HG02588 (cell line): Measurements from ENCODE around the gene HECTD2.
"Not testable (repeated sequence)": the region's sequence is repeated elsewhere in the genome, so short reads cannot be mapped to it uniquely, and the experiment has no call there.

Experiments
- ATAC-seq: cut with Tn5 transposase; IDR thresholded peaks from one replicate; pipeline ENCODE4 v1.9.1; 2021; ENCODE audit warnings: mild to moderate bottlenecking, moderate library complexity; ENCODE audit not compliant: unreplicated experiment

The HECTD2 gene

GRCh38 chr10:91412354-91413087, 2.4 kb downstream of the HECTD2 start:
- ATAC-seq: no peak

GRCh38 chr10:91415816-91416215, 5.7 kb downstream of the HECTD2 start:
- ATAC-seq: no peak

- ATAC-seq: no peak
Measured at GRCh38 chr10:91416339-91416855, 6.3 kb downstream of the HECTD2 start.

GRCh38 chr10:91418416-91418815, 8.3 kb downstream of the HECTD2 start:
- no peak for ATAC-seq

GRCh38 chr10:91420868-91421267, 10.7 kb downstream of the HECTD2 start:
- no peak for ATAC-seq

GRCh38 chr10:91422915-91423314, 12.8 kb downstream of the HECTD2 start:
- ATAC-seq: no peak

GRCh38 chr10:91424016-91424415, 13.9 kb downstream of the HECTD2 start:
- no peak for ATAC-seq

- no peak for ATAC-seq
Measured at GRCh38 chr10:91432175-91432574, 22.0 kb downstream of the HECTD2 start.

- ATAC-seq: no peak
Measured at GRCh38 chr10:91433620-91434019, 23.5 kb downstream of the HECTD2 start.

- ATAC-seq: no peak
Measured at GRCh38 chr10:91434041-91434440, 23.9 kb downstream of the HECTD2 start.

GRCh38 chr10:91435241-91435640, 25.1 kb downstream of the HECTD2 start:
- no peak for ATAC-seq

GRCh38 chr10:91438228-91438627, 28.1 kb downstream of the HECTD2 start:
- ATAC-seq: not testable (repeated sequence)

- ATAC-seq: no peak
Measured at GRCh38 chr10:91444211-91445182, 34.4 kb downstream of the HECTD2 start.

GRCh38 chr10:91452063-91452462, 41.9 kb downstream of the HECTD2 start:
- ATAC-seq: no peak

- ATAC-seq: no peak
Measured at GRCh38 chr10:91453535-91453934, 43.4 kb downstream of the HECTD2 start.

- not testable (repeated sequence) for ATAC-seq
Measured at GRCh38 chr10:91455135-91455534, 45.0 kb downstream of the HECTD2 start.

- no peak for ATAC-seq
Measured at GRCh38 chr10:91460681-91461080, 50.5 kb downstream of the HECTD2 start.

GRCh38 chr10:91462423-91462822, 52.3 kb downstream of the HECTD2 start:
- ATAC-seq: no peak

GRCh38 chr10:91464500-91464899, 54.4 kb downstream of the HECTD2 start:
- ATAC-seq: no peak

GRCh38 chr10:91465261-91465660, 55.1 kb downstream of the HECTD2 start:
- no peak for ATAC-seq

GRCh38 chr10:91467114-91467513, 57.0 kb downstream of the HECTD2 start:
- ATAC-seq: no peak

- ATAC-seq: no peak
Measured at GRCh38 chr10:91471602-91472001, 61.5 kb downstream of the HECTD2 start.
